GM18505 (cell line): ENCODE data around the gene SDK2.

Experiments
- ATAC-seq: cut with Tn5 transposase; IDR thresholded peaks from one replicate; pipeline ENCODE4 v1.9.1; 2021; ENCODE audit not compliant: unreplicated experiment
- POLR2A ChIP-seq: IDR thresholded peaks from 4 replicates; pipeline ENCODE4 v1.6.1; 2011; ENCODE audit warnings: borderline replicate concordance; ENCODE audit not compliant: insufficient read depth, insufficient read length; ENCODE audit errors: extremely low read depth

SDK2 gene

DNA sequence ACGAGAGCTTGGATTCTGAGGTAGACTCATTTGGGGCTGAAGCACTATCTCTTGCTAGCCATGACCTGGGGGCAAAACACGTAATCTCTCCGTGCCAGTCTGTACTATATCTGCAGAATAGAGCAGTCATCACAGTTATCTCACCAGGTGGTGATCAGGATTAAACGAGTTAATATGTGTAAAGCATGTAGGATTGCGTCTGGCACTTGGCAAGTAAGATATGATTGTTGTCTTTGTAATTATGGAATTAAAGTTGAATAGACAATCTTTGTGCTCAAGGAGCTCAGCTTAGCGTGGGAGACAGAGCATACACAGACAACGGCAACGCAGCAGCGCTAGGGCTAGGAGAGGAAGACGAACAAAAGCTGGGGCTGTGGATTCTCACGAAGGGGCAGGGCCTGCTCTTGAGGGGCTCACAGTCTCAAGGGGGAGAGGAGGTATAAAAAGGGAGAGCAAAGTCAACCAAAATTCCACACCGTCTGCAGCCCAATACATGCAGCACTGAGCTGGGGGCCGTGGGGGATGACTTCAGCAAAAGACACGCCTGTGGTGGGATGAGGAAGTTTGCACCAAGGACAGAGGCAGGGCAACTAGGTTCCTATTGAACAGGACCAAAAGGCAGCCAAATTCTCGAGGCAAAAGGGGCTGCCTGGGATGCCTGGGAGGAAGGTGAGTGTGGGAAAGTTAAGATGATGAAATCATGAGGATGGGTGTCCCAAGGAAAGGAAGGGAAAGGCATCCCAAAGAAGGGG lies 68.6 kb downstream of the SDK2 start:
- no peak for TF ChIP-seq POLR2A
- no peak for ATAC-seq

DNA sequence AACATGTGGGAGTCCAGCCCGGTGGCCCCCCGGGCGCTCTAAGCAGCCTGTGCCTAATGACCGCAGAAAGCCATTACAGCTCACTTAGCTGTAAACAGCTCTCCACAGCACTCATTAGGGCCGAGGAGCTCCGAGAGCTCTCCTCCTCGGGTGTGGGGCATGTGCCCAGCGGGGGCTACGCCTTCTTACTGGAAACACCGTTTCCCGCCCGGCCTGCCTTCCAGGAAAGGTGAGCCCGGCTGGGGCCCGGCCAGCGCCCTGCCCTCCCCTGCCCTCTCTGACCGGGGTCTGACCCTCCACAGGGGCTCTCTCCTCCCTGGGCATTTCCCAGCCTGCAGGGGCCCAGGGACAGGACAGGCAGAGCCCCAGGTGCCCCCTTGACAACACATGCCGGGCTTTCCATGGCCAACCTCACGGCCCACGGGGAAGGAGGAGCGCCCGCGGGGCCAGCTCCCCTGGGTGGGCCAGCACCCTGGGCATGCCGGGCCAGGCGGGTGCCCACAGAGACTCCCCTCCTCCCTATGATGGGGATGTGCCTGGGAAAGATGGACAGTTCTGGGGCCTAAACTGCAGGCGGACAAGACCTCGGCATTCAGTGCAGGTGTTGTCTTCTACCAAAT lies 72.6 kb downstream of the SDK2 start:
- no peak for ATAC-seq
- no peak for TF ChIP-seq POLR2A

DNA sequence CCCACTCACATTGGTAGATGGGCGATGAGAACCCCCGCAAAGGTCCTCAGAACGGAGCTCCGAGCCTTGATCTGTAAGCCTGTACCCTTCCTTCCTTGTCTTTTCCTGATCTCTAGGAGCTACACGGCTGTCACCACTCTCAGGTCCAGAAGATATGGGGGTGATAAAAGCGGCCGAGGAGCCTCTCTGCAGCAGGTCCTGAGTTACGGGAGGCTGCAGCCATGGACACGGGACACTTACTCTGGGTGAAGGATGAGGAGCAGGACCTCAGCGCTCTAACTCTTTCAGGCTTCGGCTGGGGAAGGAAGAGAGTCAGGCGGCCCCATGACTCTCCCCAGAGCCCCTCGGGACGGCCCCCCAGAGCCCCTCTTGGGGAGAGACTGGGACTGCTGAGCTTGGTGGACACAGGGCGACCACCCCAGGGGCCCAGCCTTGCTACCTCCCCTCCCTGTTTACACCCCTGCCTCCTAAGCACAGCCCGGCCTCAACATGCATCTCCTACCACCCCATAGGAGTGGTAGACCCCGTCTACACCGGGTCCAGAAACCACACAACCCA lies 74.4 kb downstream of the SDK2 start:
- no peak for ATAC-seq

DNA sequence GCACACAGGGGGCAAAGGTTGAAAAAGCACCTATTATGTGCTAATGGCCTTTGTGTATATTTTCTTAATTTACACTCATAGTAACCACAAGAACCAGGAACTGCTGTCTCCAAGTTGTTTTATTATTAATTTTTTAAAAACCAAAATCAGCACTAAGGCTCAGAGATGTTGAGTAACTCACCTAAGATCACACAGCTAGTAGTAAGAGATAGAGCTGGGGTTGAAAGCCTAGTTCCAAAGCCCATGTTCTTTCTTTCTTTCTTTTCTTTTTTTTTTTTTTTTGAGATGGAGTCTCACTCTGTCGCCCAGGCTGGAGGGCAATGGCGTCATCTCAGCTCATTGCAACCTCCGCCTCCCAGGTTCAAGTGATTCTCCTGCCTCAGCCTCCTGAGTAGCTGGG lies 75.3 kb downstream of the SDK2 start:
- no peak for ATAC-seq
- no peak for TF ChIP-seq POLR2A

More for the DNA sequence above, 74.4 kb downstream of the SDK2 start:
- no peak for TF ChIP-seq POLR2A

DNA sequence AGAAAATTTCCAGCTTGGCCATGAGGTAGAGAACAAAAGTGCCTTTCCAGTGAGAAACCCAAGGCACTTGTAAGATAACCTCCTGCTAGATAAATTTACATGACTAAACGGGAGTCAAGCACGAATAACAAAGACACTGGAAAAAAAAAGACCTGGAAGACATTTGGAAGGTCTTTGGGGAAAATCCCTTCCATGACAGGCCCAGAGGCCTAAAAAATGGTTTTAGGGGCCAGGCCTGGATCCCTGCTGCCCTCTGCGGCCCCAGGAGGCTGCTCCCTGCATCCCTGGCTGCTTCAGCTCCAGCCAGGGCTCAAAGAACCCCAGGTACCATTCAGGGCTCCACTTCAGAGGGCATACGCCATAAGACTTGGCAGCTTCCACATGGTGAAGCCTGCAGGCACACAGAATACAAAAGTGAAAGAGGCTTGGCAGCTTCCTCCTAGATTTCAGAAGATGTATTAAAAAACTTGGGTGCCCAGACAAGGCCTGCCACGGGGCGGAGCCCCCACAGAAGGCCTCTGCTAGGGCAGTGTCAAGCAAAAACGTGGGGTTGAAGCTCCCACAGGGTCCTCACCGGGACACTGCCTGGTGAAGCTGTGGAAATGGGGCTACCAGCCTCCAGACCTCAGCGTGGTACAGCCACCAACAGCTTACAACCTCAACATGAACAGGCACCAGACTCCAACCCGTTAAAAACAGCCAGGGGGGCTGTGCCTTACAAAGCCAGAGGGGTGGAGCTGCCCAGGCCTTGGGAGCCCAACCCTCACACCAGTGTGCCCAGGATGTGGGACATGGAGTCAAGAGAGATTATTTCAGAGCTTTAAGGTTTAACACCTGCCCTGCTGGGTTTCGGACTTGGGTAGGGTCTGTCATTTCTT lies 77.1 kb downstream of the SDK2 start:
- TF ChIP-seq POLR2A: no peak
- no peak for ATAC-seq

DNA sequence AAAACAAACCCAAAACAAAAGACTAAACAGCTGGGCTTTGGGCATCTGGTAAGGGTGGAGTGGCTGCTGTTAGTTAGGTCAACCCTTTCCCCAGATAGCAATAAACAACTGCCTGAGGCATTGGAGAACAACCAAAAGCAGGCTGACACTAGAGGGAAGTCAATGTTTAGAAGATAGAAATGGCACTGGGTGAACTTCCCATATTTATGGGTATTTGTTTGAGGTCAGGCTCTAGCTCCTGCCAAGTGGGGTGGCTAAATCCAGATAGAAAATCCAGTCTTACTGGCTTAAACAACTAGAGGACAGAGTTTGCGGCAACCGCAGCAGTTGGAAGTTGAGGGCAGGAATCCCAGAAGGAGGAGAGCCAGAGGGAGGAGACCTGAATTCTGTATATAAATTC lies 79.4 kb downstream of the SDK2 start:
- TF ChIP-seq POLR2A: no peak
- no peak for ATAC-seq

DNA sequence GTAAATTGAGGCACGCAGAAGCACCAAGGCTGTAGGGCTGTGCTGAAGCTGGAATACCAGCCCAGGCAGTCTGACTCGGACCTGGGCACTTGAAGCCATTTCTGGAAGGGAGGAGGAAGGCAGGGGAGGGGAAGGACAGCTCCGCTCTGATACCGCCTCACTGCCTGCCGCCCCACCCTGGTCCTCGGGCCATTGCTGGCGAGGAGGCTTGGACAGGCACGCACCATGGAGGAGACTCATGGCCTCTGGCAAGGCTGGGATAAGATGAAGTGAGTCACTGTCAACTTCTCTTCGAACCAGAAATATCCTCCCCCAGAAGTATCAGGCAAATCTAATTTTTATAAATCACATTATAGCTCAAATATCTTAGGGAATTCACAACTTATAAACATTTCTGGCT lies 81.3 kb downstream of the SDK2 start:
- TF ChIP-seq POLR2A: no peak
- ATAC-seq: no peak

DNA sequence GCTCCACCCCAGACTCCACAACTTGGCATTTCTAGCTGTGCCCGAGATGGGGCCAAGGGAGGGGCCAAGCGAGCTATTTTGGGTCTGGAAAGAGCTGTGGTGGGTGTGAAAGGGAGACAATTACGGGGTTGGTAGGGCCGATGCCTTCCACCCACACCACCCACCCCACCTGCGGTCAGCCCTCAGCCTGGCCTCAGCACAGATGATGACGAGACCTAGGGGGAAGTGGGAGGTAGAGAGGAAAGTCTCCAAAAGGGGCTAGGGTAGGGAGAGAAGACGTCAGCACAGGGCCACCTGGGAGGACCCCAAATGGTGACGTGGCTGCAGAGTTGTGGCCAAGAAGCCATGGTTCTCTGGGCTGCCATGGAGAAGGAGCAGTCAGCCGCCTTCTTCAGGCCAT lies 83.1 kb downstream of the SDK2 start:
- ATAC-seq: no peak
- no peak for TF ChIP-seq POLR2A

DNA sequence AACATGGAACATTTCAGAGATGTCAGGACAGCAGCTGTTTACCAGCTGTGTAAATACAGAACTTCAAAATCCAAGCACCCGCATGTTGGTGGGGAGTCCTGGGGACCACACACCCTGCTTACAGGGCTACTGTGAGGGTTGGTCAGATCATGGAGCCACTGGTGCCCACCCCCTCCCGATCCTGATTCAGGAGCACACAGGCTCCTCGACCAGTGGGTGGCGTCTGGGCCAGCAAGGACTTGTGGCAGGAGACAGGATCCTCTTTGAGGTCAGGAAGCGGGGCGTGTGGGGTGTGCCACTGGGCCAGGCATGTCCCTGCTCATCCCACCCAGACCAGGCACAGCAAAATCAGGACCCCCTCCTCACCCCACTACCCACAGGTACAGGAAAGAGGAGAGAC lies 83.6 kb downstream of the SDK2 start:
- ATAC-seq: no peak

DNA sequence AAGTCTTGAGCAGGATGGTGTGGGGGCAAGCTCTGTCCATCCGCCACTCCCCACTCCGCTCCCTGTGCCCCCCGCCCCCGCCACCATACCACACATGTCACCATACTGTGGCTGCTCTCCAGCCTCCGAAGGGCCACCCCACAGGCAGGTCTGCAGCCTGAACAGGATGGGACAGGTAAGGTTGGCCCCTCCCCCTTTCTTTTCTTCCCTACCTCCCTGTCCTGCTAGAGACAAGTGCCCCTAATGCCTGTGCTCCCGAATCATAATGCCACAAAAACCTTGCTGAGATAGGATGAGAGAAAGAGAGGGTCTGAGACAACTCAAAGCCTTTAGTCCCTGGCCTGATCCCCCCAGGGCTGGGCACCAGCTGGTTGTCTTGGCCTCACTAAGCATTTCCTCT lies 84.7 kb downstream of the SDK2 start:
- TF ChIP-seq POLR2A: no peak
- ATAC-seq: no peak

More for the DNA sequence above, 83.6 kb downstream of the SDK2 start:
- TF ChIP-seq POLR2A: no peak

DNA sequence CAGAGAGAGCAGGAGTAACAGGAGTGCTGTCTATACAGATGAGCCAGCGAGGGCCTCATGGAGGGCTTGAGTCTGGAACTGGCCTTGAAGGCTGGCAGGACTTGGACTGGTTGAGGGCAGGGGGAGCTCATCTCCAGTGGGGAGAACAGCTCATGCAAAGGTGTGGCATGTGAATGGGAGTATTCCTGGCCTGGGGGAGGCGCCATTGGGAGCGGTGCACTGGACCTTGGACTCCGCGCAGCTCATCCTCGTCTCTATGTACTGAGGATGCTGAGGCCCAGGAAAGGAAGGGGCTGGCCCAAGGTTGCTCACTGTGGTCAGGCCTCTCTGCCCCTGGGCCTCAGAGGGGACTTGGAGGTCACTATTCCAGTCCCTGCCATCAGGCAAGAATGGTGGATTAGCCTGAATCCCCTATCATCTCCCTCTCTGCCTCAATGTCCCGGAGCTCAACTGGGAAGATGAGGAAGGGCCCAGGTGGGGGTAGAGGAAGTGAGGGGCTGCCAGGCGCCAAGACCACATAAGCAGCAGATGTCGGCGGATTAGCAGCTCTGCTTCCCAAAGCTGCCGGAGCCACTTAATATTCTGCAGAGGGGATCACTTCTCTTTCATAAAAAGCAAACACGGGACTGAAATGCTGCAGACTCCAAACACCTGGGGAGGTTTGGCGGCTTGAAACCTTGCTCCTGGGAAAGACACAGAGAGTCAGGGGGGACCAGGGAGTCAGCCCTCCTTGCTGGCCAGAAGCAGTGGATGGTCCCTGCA lies 88.9 kb downstream of the SDK2 start:
- no peak for ATAC-seq
- TF ChIP-seq POLR2A: no peak

DNA sequence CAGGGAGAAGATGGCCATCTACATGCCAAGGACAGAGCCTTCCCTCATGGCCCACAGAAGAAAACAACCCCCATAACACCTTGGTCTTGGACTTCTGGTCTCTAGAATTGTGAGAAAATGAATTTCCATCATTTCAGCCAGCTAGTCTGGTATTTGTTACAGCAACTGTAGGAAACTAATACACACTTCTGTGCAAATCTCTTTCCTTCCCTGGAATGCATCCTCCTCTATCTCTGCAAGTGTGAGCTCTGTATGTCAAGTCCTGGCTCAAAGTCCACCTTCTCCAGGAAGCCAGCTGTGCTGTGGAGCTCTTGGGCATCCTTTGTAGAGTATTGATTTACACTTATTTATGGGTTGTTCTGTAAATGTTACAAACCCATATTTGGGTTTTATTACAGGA lies 89.7 kb downstream of the SDK2 start:
- no peak for TF ChIP-seq POLR2A
- no peak for ATAC-seq

DNA sequence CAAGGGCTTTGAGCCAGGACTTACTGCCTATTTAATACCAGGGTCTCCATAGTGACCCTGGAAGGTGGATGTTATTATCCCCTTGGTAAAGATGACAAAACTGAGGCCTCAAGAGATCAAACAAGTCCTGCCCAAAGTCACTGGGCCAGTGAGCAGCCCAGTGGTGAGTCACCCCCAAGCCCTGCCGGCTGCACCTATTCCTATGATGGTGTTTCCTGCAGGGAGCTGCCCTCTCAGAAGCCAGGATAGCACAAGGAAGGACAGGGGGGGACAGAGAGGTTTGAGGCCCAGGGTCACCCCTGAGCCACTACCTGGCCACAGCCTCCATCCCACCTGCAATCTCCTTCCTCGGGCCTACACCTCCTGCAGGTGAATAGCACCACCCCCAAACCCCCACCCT lies 90.9 kb downstream of the SDK2 start:
- no peak for TF ChIP-seq POLR2A
- no peak for ATAC-seq
